ENCODE data around the gene HMGXB3.
"Not testable (repeated sequence)": the region's sequence is repeated elsewhere in the genome, so short reads cannot be mapped to it uniquely, and the experiment has no call there.

HMGXB3 gene

DNA sequence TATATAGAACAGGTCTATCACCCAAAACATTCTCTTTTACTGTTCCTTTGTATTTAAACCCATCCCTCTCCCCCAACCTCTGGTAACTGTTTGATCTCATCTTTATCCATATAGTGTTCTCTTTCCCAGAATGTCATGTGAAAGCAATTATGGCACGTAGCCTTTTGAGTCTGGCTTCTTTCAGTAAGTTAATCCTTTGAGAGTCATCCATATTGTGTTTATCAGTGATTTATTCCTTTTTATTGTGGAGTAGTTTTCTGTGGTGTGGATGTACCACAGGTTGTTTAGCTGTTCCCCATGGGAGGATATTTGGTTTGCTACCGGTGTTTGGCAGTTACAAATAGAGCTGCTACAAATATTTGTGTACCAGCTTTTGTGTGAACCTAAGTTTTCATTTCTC lies 38.0 kb downstream of the HMGXB3 start:
- no peaks in the 10 kb centered on the region for H3K27me3 ChIP-seq (ENCODE audit: insufficient read depth, low read length)
- H3K36me3 ChIP-seq (ENCODE audit: insufficient read depth, low read length): peaks cover 95% of the 10 kb centered on the region
- no peak overlapping the region for H3K4me3 ChIP-seq (ENCODE audit: low read length)
- no peak overlapping the region for H2AFZ ChIP-seq (ENCODE audit: low read depth, low read length)
- no peaks in the 10 kb centered on the region for H3K4me1 ChIP-seq (ENCODE audit: insufficient read depth, low read length)
- H3K9me3 ChIP-seq (ENCODE audit: low read length): no peaks in the 10 kb centered on the region

GRCh38 chr5:150042459-150042858 lies 41.9 kb downstream of the HMGXB3 start:
- H3K36me3 ChIP-seq (ENCODE audit: insufficient read depth, low read length): peaks cover 87% of the 10 kb centered on the region
- no peaks in the 10 kb centered on the region for H3K4me1 ChIP-seq (ENCODE audit: insufficient read depth, low read length)
- H3K4me3 ChIP-seq (ENCODE audit: low read length): no peak overlapping the region
- no peaks in the 10 kb centered on the region for H3K9me3 ChIP-seq (ENCODE audit: low read length)
- H2AFZ ChIP-seq (ENCODE audit: low read depth, low read length): no peak overlapping the region
- no peaks in the 10 kb centered on the region for H3K27me3 ChIP-seq (ENCODE audit: insufficient read depth, low read length)

DNA sequence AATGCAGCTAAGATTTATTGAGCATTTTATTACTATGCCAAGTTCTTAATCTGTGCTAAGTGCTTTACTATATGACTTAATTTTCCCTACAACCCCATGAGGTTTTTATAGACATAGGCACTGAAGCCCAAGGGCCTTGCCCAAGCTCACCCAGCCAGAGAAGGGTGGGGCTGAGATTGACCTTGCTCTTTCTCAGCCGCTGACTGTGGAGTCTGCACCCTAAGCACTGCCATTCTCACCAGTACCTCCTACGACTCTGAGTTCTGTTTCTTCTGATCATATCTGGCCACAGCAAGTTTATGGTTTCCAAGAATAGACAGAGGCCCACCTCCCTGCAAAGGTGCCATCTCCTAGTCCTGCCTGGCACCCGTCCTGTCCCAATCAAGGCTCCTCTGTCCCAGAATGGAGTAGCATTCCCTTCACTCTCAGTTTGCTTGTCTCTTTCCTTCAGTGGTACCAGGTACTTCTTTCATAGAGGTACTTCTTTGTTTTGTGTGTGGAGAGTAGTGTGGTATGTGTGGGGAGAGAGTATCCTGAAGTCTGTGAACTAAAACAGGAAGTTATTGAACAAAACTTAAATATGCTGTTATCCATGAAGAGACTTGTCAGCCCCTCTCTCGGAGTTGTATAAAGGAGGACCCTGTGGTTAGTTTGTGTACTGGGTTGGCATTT lies 43.3 kb downstream of the HMGXB3 start:
- Histone ChIP-seq H2AFZ (ENCODE audit: low read depth, low read length) (no peak overlapping the region), H3K36me3 (ENCODE audit: insufficient read depth, low read length) (peaks cover 87% of the 10 kb centered on the region), H3K27me3 (ENCODE audit: insufficient read depth, low read length) (no peaks in the 10 kb centered on the region)

DNA sequence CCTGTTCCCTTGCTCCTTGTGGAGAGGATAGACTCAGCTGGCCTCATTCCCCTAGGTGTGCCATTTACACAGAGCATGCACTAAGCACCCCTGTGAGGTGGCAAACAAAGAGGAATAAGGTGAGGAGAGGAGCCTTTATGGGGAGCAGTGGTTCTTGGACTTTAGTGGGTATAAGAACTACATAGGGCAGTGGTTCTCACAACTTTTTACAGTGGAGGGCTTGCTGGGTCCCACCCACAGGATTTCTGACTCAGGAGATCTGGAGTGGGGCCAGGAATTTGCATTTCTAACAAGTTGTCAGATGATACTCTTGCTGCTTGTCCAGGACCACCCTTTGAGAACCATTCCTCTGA lies 43.8 kb downstream of the HMGXB3 start:
- no peak overlapping the region for H3K4me3 ChIP-seq (ENCODE audit: low read length)
- H3K4me1 ChIP-seq (ENCODE audit: insufficient read depth, low read length): no peaks in the 10 kb centered on the region
- H3K36me3 ChIP-seq (ENCODE audit: insufficient read depth, low read length): peaks cover 88% of the 10 kb centered on the region
- no peaks in the 10 kb centered on the region for H3K27me3 ChIP-seq (ENCODE audit: insufficient read depth, low read length)
- H3K9me3 ChIP-seq (ENCODE audit: low read length): no peaks in the 10 kb centered on the region
- no peak overlapping the region for H2AFZ ChIP-seq (ENCODE audit: low read depth, low read length)

More for the DNA sequence above, 43.3 kb downstream of the HMGXB3 start:
- Histone ChIP-seq H3K4me3 (ENCODE audit: low read length) (no peak overlapping the region), H3K9me3 (ENCODE audit: low read length) (no peaks in the 10 kb centered on the region), H3K4me1 (ENCODE audit: insufficient read depth, low read length) (no peaks in the 10 kb centered on the region)

- Histone ChIP-seq H2AFZ (ENCODE audit: low read depth, low read length) (no peak overlapping the region), H3K27me3 (ENCODE audit: insufficient read depth, low read length) (no peaks in the 10 kb centered on the region), H3K9me3 (ENCODE audit: low read length) (no peaks in the 10 kb centered on the region), H3K4me3 (ENCODE audit: low read length) (no peak overlapping the region), H3K36me3 (ENCODE audit: insufficient read depth, low read length) (peaks cover 89% of the 10 kb centered on the region), H3K4me1 (ENCODE audit: insufficient read depth, low read length) (no peaks in the 10 kb centered on the region)
Measured at GRCh38 chr5:150044712-150045111, 44.2 kb downstream of the HMGXB3 start.

- Histone ChIP-seq H2AFZ (ENCODE audit: low read depth, low read length) (no peak overlapping the region), H3K36me3 (ENCODE audit: insufficient read depth, low read length) (peaks cover 92% of the 10 kb centered on the region), H3K4me1 (ENCODE audit: insufficient read depth, low read length) (no peaks in the 10 kb centered on the region), H3K4me3 (ENCODE audit: low read length) (no peak overlapping the region), H3K9me3 (ENCODE audit: low read length) (no peaks in the 10 kb centered on the region), H3K27me3 (ENCODE audit: insufficient read depth, low read length) (no peaks in the 10 kb centered on the region)
Measured at GRCh38 chr5:150045549-150045948, 45.0 kb downstream of the HMGXB3 start.

GRCh38 chr5:150046031-150046430 lies 45.5 kb downstream of the HMGXB3 start:
- H3K27me3 ChIP-seq (ENCODE audit: insufficient read depth, low read length): no peaks in the 10 kb centered on the region
- no peak overlapping the region for H2AFZ ChIP-seq (ENCODE audit: low read depth, low read length)
- H3K9me3 ChIP-seq (ENCODE audit: low read length): no peaks in the 10 kb centered on the region
- H3K4me3 ChIP-seq (ENCODE audit: low read length): no peak overlapping the region
- H3K36me3 ChIP-seq (ENCODE audit: insufficient read depth, low read length): peaks cover 93% of the 10 kb centered on the region
- H3K4me1 ChIP-seq (ENCODE audit: insufficient read depth, low read length): no peaks in the 10 kb centered on the region

DNA sequence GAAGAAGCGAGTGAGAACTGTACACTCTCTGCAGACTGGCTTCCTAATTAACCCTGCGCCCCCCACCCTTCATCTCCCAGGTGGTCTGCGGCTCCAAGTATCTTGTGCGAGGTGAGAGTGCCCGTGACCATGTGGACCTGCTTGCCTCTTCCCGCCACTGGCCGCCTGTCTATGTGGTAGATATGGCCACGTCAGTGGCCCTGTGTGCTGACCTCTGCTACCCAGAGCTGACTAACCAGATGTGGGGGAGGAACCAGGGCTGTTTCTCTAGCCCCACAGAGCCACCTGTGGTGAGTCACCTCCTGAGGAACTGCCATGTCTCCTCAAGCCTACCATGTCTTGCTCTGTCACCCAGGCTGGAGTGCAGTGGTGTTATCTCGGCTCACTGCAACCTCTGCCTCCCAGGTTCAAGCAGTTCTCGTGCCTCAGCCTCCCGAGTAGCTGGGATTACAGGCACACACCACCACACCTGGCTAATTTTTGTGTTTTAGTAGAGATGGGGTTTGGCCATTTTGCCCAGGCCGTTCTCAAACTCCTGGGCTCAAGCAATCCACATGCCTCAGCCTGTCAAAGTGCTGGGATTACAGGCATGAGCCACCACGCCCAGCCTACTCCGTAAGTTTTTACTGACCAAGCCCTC lies 49.8 kb downstream of the HMGXB3 start:
- not testable (repeated sequence) for H2AFZ ChIP-seq (ENCODE audit: low read depth, low read length); H3K4me1 ChIP-seq (ENCODE audit: insufficient read depth, low read length); H3K27me3 ChIP-seq (ENCODE audit: insufficient read depth, low read length); H3K9me3 ChIP-seq (ENCODE audit: low read length); H3K4me3 ChIP-seq (ENCODE audit: low read length)
- H3K36me3 ChIP-seq (ENCODE audit: insufficient read depth, low read length): peaks cover 86% of the 10 kb centered on the region

DNA sequence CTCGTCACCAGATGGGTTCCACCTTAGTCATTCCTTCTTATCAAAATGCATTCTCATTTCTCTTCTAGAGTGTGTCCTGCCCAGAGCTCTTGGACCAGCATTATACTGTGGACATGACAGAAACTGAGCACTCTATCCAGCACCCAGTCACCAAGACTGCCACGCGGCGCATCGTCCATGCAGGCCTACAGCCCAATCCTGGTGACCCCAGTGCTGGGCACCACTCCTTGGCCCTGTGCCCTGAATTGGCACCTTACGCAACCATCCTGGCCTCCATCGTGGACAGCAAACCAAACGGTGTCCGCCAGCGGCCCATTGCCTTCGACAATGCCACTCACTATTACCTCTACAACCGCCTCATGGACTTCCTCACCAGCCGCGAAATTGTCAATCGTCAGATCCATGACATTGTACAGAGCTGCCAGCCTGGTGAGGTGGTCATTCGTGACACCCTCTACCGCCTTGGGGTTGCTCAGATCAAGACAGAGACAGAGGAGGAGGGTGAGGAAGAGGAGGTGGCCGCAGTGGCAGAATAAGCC lies 51.2 kb downstream of the HMGXB3 start:
- no peak overlapping the region for H2AFZ ChIP-seq (ENCODE audit: low read depth, low read length)
- H3K27me3 ChIP-seq (ENCODE audit: insufficient read depth, low read length): no peaks in the 10 kb centered on the region
- H3K4me1 ChIP-seq (ENCODE audit: insufficient read depth, low read length): no peaks in the 10 kb centered on the region
- H3K9me3 ChIP-seq (ENCODE audit: low read length): no peaks in the 10 kb centered on the region
- H3K36me3 ChIP-seq (ENCODE audit: insufficient read depth, low read length): peaks cover 77% of the 10 kb centered on the region
- H3K4me3 ChIP-seq (ENCODE audit: low read length): no peak overlapping the region

DNA sequence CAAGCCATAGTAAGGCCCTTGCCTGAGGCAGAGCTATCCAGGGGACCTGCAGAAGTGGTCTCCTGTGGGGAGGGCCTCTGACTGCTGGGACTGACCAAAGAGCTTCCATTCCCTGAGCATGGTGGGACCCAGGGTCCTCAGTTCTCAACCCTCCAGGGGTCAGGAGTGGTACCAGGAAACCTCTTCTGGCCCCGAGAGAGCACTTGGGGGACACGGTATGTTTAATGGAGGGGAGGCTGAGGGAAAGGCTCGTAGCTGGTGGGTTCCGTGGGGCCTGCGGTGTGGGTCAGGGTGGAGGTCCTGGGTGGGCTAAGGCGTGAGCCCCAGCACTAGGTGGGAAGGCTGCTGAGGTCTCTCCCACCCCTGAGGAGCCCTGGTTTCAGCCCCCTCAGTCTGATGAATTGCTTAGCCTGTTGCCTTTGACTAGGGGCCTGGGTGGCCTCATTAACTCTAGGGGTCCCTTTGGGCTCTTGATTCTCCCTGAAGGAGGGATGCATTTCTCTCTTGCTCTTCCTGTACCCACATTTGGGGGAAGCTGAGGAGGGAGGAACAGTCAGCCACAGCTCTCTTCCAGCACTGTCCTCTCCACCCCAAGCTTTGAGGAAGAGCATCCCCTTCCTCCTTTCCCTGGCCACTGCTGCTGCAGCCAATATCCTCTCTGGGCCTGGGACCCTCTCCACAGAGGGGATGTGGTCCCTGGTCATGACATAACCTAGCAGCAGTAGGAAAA lies 51.9 kb downstream of the HMGXB3 start:
- Histone ChIP-seq H3K9me3 (ENCODE audit: low read length) (no peaks in the 10 kb centered on the region), H3K4me3 (ENCODE audit: low read length) (no peak overlapping the region), H3K27me3 (ENCODE audit: insufficient read depth, low read length) (no peaks in the 10 kb centered on the region), H2AFZ (ENCODE audit: low read depth, low read length) (no peak overlapping the region), H3K36me3 (ENCODE audit: insufficient read depth, low read length) (peaks cover 73% of the 10 kb centered on the region), H3K4me1 (ENCODE audit: insufficient read depth, low read length) (no peaks in the 10 kb centered on the region)

- H3K27me3 ChIP-seq (ENCODE audit: insufficient read depth, low read length): no peaks in the 10 kb centered on the region
- H3K4me3 ChIP-seq (ENCODE audit: low read length): no peak overlapping the region
- H3K36me3 ChIP-seq (ENCODE audit: insufficient read depth, low read length): peaks cover 65% of the 10 kb centered on the region
- no peak overlapping the region for H2AFZ ChIP-seq (ENCODE audit: low read depth, low read length)
- no peaks in the 10 kb centered on the region for H3K9me3 ChIP-seq (ENCODE audit: low read length)
- no peaks in the 10 kb centered on the region for H3K4me1 ChIP-seq (ENCODE audit: insufficient read depth, low read length)
Measured at GRCh38 chr5:150052956-150053712, 52.6 kb downstream of the HMGXB3 start.

DNA sequence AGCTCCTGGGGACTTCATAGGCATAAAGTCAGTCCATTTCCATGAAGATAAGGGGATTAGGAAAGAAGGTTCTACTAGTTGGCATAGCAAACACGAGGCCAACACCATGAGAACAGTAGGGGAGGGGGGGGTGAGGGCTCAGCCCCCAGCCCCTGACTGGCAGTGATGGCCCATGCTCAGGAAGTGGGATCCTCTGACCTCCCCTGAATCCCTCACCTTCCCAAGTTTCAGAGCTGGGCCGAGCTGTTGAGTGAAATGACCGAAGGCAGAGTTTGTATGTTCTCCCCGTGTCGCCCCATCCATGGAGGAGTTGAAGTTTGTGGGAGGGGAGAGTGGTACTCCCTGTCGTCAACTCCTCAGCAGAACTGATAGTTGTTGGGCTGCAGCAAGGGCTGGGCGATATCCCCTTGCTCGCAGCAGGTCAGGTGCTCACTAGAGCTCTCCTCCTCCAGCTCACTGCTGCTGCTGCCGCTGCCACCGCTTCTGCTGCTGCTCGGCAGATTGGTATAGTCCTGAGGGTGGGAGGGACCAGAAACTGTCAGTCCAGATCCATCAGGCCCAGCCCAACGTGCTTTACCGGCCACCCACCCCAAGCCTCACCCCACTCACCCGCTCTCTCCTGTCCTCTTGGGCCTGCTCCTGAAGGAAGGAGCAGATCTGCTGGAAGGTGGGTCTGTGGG lies 53.3 kb downstream of the HMGXB3 start:
- H3K4me1 ChIP-seq (ENCODE audit: insufficient read depth, low read length): no peaks in the 10 kb centered on the region
- H2AFZ ChIP-seq (ENCODE audit: low read depth, low read length): no peak overlapping the region
- no peak overlapping the region for H3K4me3 ChIP-seq (ENCODE audit: low read length)
- H3K27me3 ChIP-seq (ENCODE audit: insufficient read depth, low read length): no peaks in the 10 kb centered on the region
- no peaks in the 10 kb centered on the region for H3K9me3 ChIP-seq (ENCODE audit: low read length)
- H3K36me3 ChIP-seq (ENCODE audit: insufficient read depth, low read length): peaks cover 58% of the 10 kb centered on the region

All from neuron (in vitro differentiated cells).